Globus pallidus (tissue), 1 donor: ENCODE data around the gene COL4A2.
"Not testable (repeated sequence)": the region's sequence is repeated elsewhere in the genome, so short reads cannot be mapped to it uniquely, and the experiment has no call there.

Experiments used
- DNase-seq: peaks from one replicate; pipeline ENCODE4 v3.0.0-alpha.2; 2015; ENCODE audit warnings: low spot score

COL4A2 gene

DNA sequence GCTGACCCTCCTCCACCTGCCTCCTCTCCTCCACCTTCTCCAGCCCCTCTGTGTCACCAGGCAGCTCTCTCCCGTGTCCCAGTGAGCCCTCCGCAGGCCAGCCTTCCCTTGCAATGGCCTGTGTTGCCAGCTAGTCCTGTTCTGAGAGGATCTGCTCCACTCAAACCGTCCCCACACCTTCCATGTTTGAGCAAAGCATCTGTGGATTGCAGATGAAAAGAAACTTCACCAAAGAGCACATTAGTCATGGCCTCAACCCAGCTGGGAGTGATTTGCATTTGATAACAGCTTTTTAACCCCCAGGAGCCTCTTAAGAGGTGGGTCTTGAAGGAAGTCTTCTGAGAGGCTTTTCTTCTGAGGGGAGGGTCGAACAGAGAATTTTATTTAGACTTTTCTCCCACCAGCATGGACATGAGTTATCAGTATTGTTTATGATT, 72.8 kb downstream of the COL4A2 start:
- no peak for DNase-seq

DNA sequence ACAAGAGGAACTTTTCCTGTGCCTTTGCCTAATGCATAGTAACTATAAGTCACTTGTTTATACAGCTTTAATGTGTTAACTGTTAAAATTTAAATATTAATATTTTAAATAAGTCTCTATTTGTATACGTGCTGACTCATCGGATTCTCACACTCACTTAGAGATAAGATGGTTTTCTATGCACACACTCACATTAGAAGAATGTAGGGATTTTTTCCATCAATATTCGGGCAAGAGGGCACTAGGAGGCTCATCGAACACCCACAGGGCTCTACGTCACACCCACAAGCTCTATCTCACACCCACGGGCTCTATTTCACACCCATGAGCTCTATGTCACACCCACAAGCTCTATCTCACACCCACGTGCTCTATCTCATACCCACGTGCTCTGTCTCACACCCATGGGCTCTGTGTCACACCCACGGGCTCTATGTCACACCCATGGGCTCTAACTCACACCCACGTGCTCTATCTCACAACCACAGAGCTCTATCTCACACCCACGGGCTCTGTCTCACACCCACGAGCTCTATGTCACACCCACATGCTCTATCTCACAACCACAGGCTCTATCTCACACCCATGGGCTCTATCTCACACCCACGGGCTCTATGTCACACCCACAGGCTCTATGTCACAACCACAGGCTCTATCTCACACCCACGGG, 73.4 kb downstream of the COL4A2 start:
- no peak for DNase-seq

DNA sequence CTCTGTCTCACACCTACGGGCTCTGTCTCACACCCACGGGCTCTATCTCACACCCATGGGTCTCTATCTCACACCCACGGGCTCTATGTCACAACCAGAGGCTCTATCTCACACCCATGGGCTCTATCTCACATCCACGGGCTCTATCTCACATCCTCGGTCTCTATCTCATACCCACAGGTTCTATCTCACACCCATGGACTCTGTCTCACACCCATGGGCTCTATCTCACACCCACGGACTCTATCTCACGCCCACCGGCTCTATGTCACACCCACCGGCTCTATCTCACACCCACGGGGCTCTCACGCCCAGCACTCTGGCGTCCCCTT, 73.9 kb downstream of the COL4A2 start:
- no peak for DNase-seq

DNA sequence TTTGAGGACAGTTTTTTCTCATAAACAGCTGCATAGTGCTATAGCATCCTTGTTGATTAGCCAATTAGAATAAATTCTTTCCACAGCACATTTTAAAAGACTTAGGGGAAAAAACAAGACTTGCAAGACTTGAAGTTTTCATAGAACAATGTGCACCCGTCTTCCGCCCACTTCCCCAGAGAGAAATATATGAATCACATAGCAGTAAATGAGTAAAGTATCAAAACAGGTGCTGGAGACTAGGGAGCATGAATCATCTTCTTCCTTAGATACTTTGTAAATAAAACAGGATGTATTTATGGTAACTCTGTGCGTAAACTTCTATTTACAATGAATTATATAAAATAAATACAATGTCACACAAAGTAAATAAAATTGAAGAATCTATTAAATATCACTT, 75.1 kb downstream of the COL4A2 start:
- DNase-seq = no peak

DNA sequence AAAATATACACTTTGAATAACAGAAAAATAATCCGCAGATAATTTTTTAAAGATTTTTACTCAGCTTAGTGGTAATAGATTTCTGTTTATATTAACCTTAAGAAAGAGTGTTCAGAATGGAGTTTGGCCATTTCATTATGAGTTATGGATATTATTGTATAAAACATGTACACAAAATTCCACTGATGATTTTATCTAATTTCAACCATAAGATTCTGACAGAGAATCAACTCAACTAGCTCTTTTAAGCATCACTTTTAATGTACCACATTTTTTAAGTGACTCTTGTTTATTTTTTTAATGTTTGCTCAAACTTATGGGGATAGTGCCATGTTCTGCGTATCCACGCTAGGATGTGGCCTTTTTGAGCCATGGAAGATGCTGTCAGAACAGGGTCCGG, 75.7 kb downstream of the COL4A2 start:
- DNase-seq = no peak

DNA sequence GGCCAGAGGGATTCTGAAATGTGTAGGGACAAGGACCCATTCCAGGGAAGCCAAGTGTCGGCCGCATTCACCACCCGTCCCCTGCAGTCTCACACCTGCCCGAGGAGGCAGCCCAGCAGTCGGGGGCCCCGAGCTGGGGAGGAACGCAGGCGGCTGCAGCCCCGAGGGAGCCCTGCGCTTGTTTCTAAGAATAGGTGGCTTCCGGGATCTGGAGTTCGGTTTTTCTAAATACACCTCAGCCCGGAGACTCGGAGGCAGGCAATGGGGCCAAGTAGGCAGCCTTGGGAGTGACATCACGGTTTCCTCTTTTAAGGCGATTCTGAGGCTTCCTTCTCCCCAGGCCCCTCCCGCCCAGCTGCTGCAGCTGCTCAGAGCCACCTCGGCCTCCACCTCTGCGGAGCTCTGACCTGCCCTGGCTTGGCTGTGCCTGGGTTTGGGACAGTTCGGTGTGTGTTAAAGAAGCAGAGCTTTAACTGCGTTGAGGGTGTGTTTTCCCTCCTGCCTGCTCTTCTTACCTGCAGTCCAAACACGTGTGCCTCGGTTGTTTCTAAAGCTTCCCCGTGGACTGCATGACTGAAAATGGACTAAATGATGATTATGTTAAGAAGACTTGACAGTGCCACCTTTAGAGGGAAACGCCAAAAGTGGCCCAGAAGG, 80.5 kb downstream of the COL4A2 start:
- no peak for DNase-seq

DNA sequence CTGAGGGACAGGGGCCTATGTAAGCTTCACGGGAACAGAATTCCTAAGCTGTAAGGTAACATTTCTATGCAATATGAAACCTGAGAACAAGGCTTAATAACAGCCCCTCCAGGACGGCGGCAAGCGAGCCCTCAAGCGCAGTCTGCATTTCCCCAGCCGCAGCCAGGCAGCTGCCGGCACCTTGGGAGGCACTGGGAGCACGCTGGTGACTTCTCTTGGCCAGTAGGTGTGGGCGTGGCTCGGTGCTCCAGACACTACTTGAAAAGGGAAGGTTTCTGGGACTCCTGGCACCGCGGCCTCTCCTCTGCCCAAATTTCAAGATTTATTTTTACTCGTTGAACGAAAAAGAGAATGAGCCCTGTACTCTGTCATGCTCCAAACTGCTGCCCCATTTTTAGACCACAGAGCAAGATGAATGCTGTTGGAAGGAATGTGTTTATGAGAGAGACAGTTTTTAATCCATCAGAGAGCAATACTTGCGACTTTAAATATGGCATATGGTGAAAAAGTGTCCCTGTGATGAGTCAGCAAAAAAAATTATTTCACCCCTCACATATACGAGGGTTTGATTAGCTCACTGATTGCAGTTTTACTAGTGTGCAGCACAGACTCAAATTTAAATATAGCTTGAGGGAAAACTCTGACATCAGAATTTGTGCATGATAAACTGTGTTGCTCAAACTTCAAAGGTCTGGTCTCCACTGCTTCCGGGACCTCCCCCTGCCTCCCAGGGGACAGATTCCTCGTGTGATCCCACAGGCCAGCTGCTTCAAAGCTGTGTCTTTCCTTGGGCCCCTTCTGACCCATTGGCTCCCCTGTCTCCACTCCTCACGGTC, 81.2 kb downstream of the COL4A2 start:
- no peak for DNase-seq

DNA sequence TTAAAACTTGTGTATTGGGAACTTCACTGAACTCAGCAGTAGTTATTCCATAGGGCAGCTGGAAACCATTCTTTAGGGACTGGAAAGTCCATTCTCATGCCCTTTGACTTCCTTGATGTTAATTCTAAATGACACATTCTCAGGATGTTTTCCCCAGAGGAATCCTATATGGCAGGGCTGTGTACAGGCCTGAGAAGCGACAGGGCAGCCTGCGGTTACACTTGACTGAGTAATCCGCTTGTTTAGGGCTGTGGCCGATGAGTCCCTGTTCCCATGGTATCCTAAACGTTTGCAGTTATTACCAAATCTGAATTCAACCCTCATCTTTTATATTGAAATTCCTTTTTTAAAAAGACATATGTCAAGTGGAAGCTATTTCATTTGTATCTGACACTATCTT, 83.5 kb downstream of the COL4A2 start:
- no peak for DNase-seq

DNA sequence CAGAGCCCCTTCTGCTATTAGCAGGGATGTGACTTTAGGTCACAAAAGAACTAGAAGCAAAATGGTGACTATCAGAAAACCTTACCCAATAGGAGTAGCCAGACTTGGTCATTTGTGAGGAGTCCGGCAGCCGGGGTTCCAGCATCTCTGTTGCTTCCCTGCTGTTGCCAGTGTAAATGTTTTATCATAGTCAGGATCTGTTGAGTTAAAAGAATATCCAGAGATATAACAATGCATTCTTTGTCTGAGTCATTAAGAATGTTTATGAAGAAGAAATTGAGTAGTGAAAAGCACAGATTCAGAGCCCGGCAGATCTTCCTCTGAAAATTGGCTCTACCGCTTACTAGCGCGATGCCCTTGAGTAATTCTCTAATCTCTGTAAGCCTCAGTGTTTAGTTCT, 84.2 kb downstream of the COL4A2 start:
- DNase-seq = no peak

DNA sequence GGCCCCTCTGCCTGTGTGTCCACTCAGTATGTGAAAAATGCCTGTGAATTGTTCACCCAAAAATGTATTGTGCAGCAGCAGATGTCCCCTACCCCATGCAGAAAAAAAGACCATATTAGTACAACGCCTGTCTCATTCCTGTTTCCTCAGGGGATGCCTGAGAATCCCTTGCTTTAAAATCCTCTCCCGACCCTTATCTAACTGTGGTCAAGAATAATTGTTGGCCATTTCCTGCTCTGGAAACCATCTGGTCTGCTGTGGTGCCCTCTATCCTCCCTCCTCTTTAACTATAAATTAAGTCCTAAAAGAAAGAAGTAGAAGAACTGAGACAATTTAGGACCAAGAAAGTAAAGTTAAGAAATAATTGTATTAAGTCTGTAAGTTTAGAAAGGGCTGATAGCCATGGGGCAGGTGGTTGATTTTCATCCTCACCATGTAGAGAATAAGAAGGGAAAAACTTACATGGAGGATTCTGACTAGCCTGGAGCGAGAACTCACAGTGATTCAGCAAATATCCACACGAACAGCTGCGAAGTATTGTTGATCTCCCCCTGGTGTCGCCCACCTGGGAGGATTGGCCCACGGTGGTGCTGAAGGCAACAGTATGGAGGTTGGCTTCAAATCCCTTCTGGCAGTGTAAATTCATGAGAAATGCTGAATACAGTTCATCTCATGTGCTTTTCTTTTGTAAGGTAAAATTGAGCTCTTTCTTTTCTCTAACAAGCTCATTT, 85.6 kb downstream of the COL4A2 start:
- DNase-seq = no peak

DNA sequence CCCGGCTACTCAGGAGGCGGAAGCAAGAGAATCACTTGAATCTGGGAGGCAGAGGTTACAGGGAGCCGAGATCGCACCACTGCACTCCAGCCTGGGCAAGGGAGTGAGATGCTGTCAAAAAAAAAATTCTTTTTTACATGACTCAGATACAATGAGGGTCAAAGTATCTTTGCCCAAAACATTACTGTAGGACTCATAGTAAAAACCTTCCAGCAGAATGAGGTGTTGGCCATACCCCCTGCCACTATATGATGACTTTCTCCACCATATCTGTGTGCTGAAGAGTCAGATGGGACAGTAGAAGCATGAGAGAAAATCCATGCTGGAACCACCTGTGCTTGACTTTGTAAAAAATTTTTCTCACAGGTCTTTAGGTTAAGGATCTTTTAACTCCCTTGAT, 86.7 kb downstream of the COL4A2 start:
- DNase-seq = no peak

DNA sequence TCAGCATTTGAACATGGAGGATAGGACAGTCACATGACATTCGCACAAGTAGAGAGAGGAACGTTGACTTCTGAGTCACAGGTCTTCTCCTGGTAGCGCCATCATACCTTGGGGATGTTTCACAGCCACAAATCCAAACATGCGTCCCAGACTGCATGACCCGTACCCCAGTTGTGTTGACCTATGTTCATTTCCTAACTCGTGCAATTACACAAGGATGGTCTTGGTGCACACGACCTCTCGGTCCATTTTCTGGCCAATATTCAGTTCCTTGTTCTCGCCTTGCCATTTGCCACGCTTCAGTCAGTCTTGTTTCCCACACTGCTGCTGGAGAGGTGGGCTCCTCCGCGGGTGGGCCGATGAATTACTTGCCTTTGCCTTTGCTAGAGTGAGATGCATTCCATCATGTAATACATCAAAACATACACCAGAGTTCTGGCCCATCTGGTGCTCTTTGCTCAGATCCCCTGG, 87.3 kb downstream of the COL4A2 start:
- DNase-seq = no peak

DNA sequence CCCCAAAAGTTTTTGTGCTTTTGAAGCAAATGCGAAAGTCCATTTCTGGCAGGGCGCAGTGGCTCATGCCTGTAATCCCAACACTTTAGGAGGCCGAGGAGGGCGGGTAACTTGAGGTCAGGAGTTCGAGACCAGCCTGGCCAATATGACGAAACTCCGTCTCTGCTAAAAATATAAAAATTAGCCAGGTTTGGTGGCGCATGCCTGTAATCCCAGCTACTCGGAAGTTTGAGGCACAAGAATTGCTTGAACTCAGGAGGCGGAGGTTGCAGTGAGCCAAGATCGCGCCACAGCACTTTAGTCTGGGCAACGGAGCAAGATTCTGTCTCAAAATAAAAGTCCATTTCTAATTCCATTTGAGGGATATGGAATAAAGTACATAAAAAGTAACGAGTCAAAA, 88.5 kb downstream of the COL4A2 start:
- DNase-seq = not testable (repeated sequence)

DNA sequence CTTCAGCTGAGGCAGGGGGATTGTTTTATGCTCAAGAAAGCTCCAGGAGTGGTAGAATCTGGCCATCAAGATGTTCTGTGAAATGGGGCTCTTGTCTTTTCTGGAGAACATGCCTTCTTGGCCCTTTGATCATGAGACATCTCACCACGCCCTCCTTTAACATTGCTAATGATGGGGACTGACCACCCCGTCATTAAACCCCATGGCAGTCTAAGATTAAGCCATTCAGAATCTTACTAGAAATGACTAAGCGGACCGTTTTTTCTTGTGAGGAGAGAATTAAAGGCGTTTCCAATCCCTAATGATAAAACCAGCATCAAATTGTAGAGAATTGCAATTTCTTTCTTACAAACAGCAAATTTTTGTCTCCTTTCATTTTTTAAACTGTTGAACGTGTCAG, 89.4 kb downstream of the COL4A2 start:
- DNase-seq = no peak

DNA sequence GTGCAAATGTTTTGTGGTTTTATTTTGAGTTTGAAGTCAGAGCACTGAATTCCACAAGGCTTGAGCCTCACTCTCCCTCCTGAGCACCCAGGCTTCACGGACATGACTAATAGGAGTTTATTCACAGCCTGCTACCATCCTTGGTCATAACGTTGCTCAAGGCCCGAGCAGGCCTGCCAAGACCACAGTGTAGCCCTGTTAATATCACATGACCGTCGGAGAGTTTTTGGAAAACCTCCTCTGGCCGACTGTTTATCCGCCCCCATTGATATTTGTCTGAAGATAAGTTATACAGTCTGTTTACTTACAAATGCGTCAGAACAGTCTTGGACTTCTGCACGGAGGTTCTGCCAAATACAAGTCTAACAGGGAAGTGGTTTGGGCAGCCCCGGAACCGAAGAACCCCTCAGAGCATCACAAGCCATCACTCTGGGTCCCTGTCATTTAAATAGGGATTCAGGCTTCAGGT, 89.9 kb downstream of the COL4A2 start:
- DNase-seq = no peak

DNA sequence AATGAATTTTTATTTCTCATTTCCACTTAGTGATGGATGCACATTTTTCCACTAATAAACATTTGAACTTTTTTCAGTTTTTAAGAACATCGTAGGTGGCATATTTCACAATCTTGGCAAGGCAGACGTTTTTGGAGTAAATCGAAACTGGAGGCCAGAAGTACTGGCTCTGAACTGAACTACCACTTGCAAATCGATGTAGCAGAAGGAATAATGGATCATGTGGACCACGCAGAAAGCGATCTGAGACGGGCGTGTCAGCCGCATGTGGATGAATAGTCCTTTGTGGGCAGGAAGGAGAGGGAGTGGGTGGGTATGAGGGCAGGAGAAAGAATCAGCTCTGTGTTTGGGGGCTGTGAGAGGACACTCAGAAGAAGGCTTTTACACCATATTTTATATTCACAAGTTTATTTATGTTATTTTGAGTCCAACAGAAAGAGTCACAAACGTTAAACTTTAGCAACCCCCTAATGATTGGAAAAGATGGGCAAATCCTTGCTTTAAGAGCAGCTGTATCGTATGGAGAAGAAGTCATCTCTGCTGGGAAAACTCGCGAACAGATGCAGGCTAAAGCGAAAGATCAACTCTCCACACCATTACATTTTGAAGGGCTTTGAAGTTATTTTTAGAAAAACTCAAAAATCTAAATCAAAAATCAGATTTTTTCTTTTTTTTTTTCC, 90.5 kb downstream of the COL4A2 start:
- DNase-seq = peak; percentile 87

DNA sequence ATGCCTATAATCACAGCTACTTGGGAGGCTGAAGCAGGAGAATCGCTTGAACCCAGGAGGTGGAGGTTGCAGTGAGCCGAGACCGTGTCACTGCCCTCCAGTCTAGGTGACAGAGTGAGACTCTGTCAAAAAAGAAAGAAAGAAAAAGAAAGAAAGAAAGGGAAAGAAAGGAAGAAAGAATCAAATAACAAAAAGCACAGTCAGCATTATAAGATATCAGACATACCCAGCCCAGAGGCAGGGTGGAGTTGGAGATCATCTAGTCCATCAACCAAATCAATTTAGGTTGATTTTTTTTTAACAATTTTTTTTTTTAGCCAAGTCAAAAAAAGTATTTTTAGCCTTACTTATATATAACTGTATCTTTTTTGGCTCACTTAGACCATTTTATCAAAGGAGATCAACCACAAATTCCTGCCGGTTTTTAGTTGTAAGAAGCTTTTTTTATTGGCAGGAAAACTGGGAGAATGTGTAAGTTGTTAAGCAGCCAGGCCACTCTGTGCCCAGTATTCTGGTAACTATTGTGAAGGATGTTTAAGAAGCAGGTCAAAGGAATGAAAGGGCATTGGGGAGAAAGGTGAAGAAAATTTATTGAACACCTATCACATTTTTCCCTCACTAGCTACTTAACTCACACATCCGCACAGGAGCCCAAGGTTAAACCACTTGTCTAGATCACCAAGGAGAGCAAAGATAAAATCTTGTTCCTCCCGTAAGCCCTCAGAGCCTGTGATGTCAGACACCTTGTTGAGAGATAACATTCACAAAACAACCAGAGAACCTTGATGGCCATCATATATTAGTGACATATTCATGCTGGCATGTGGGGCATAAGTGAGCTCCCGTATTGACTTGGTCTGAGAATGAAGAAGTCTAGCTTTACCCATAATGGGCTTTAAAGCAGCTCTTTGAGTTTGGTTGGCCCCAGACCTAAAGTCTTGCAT, 91.8 kb downstream of the COL4A2 start:
- no peak for DNase-seq

DNA sequence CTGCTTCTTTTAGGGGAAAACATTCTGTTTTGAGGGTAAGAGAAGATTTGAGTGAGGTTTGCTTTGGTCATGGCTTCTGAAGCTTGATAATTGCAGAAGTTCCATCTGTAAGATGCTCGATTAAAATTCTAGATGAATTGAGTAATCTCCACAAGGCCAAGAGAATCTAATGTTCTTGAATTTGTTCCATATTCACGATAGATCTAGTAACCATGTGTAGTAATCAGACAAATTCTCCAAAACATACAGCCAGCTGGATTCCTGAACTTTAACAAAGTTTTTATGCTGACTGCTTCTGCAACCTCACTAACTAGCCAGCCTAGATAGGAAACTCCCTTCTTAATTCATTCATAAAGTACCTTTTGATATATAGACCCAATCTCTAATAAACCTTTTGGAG, 92.7 kb downstream of the COL4A2 start:
- DNase-seq = no peak

DNA sequence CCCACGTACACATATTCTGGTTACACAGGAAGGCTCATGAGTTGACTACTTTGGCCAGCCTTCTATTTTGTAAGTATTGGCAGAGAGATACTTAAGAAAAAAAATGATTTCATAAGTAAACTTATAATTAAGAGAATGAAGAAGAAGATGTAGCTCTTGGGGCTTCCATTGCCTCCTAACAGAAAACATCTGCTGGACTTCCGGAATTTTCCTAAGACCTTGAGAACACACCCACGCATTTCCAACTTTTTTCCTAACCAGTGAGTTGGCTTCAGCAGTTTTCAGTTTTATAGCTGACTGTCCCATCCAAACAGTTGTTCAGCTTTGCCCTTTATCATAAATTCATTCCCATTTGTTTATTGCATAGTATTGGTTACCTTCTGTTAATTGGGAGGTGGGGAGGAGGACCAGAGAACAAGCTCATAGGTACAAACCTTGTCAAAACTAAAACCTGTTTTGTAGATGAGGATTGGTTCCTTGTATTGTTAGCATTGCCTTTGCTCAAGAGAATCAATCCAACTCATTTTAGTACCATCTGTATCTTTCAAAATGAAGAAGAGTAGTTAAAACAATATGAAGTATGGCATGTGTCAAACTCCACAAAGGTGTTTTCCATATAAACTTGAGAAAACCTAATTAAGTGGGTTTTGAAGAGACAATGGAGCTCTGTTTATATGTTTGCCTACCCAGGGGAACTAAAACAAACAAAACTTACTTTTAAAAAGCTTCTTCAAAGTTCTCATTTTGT, 93.9 kb downstream of the COL4A2 start:
- no peak for DNase-seq
